ENCODE data around the gene GYS2.

GYS2 gene

GRCh38 chr12:21507849-21508248 is 96.8 kb downstream of the GYS2 start:
- peaks cover 40% of the 10 kb centered on the region for H3K4me1 Mint-ChIP-seq
- H3K4me3 Mint-ChIP-seq, result no peak overlapping the region
- no peak for DNase-seq
- H3K36me3 Mint-ChIP-seq (ENCODE audit: low read depth), result peaks cover 19% of the 10 kb centered on the region
- H3K27me3 Mint-ChIP-seq (ENCODE audit: low read depth, poor library complexity), result no peaks in the 10 kb centered on the region
- H3K9me3 Mint-ChIP-seq, result no peaks in the 10 kb centered on the region
- TF ChIP-seq, protein P1, sequence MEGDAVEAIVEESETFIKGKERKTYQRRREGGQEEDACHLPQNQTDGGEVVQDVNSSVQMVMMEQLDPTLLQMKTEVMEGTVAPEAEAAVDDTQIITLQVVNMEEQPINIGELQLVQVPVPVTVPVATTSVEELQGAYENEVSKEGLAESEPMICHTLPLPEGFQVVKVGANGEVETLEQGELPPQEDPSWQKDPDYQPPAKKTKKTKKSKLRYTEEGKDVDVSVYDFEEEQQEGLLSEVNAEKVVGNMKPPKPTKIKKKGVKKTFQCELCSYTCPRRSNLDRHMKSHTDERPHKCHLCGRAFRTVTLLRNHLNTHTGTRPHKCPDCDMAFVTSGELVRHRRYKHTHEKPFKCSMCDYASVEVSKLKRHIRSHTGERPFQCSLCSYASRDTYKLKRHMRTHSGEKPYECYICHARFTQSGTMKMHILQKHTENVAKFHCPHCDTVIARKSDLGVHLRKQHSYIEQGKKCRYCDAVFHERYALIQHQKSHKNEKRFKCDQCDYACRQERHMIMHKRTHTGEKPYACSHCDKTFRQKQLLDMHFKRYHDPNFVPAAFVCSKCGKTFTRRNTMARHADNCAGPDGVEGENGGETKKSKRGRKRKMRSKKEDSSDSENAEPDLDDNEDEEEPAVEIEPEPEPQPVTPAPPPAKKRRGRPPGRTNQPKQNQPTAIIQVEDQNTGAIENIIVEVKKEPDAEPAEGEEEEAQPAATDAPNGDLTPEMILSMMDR (IDR thresholded peaks at IDR 0.05), result no peak
- H3K27ac Mint-ChIP-seq, result no peak overlapping the region

DNA sequence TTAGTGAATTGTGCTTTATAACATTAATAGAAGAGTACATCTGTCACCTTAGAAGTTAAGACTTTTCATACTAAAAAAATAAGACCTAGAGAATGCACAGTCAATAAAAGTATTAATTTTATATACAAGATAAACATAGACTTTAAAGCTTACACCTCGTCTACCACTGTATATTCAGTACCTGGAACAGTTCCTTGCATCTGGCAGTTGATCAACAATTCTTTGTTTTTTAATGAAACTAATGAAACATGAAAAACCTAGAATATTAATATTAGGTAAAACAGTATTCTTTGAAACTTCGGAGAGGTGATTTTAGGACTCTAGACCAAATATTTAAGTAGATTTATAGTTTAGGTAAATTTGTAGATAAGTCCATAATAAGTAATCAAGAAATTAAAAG is 98.8 kb downstream of the GYS2 start:
- Mint-ChIP-seq H3K4me1 (peaks cover 35% of the 10 kb centered on the region), H3K27ac (no peak overlapping the region), H3K27me3 (ENCODE audit: low read depth, poor library complexity) (no peaks in the 10 kb centered on the region), H3K9me3 (no peaks in the 10 kb centered on the region), H3K4me3 (no peak overlapping the region), H3K36me3 (ENCODE audit: low read depth) (peaks cover 19% of the 10 kb centered on the region)
- DNase-seq, result no peak
- TF ChIP-seq, protein P1 (IDR thresholded peaks at IDR 0.05), result no peak

DNA sequence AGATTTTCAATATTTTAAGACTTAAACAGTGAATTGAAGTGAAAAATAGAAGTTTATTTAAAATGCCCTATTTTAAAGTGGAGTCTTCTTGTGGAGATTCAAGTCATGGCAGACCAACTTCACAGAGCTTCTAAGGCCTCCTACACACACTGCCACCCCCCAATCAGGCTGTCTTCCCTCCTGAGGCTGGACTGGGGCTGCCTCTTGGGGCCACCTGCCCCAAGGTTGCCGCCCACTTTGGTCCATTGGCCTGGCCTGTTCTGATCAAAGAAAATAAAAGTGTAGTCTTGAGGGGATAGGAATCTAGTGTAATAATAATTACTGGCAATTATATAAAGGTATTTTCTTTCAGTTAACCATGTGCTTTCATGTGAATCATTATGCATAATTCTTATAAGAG is 101.8 kb downstream of the GYS2 start:
- no peaks in the 10 kb centered on the region for H3K9me3 Mint-ChIP-seq
- H3K27ac Mint-ChIP-seq, result no peak overlapping the region
- TF ChIP-seq, protein P1 (IDR thresholded peaks at IDR 0.05), result no peak
- H3K4me3 Mint-ChIP-seq, result no peak overlapping the region
- no peaks in the 10 kb centered on the region for H3K27me3 Mint-ChIP-seq (ENCODE audit: low read depth, poor library complexity)
- no peak for DNase-seq
- peaks cover 2% of the 10 kb centered on the region for H3K36me3 Mint-ChIP-seq (ENCODE audit: low read depth)
- peaks cover 23% of the 10 kb centered on the region for H3K4me1 Mint-ChIP-seq

GRCh38 chr12:21502164-21502496 is 102.5 kb downstream of the GYS2 start:
- Mint-ChIP-seq H3K27ac (no peak overlapping the region), H3K27me3 (ENCODE audit: low read depth, poor library complexity) (no peaks in the 10 kb centered on the region), H3K9me3 (no peaks in the 10 kb centered on the region), H3K36me3 (ENCODE audit: low read depth) (peaks cover 8% of the 10 kb centered on the region), H3K4me1 (peaks cover 23% of the 10 kb centered on the region), H3K4me3 (no peak overlapping the region)
- DNase-seq, result no peak
- TF ChIP-seq, protein P1 (IDR thresholded peaks at IDR 0.05), result no peak

GRCh38 chr12:21501258-21502163 is 103.1 kb downstream of the GYS2 start, which contains the start of the genes GOLT1B and RECQL:
Gene GOLT1B, plus strand, starts transcription at chr12:21501789. Its CDS starts 135 bp downstream, at chr12:21501924.
Gene RECQL, minus strand, starts transcription at chr12:21501635. Its CDS starts 2,065 bp downstream, at chr12:21499570.
- Mint-ChIP-seq H3K9me3 (no peaks in the 10 kb centered on the region), H3K4me1 (peaks cover 23% of the 10 kb centered on the region), H3K4me3 (no peak within 1 kb of the TSS), H3K27ac (no peak within 1 kb of the TSS), H3K36me3 (ENCODE audit: low read depth) (peaks cover 8% of the 10 kb centered on the region), H3K27me3 (ENCODE audit: low read depth, poor library complexity) (no peaks in the 10 kb centered on the region)
- TF ChIP-seq, protein P1 (IDR thresholded peaks at IDR 0.05), result no peak
- DNase-seq, result peak; percentile 85
